ENCODE measurements around the gene PRKAR1B.

DNA sequence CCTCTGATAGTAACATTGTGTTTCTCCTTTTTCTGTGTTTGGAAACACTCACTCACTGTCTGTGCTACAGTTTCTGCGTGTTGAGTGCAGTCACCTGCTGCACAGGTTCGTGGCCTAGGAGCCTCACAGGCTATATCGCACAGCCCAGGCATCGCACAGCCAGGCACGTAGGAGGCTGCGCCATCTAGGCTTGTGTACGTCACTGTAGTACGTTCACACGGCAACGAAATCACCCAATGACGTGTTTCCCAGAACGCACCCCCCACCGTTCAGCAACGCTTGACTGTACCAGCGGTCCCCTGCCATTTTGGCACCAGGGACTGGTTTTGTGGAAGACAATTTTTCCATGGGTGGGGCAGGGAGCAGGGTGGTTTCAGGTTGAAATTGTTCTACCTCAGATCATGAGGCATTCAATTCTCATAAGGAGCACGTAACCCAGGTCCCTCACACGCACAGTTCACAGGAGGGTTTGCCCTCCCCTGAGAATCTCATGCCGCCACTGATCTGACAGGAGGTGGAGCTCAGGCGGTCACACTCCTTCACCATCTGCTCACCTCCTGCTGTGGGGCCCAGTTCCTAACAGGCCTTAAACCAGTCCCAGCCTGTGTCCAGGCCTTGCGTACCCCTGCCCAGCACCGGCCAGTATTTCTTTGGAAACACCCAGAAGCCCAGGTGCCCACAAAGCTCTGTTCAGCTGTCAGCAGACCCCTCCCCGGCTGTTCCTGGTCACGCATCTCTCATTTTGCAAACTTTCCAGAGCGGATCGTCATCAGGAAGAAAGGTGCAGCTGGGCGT lies 23.2 kb upstream of the PRKAR1B start:
- TF ChIP-seq GATA2 (IDR thresholded peaks at IDR 0.05; ENCODE audit: low read depth, low read length) (no peak), GATA3 (IDR thresholded peaks at IDR 0.05; ENCODE audit: low read depth, low read length) (no peak)

Data from SH-SY5Y (cell line).